Brain pericyte (primary cell): ENCODE results near the gene HOXA9.

Experiments
- DNase-seq: peaks from one replicate; pipeline ENCODE4 v3.0.0-alpha.2; 2012; ENCODE audit warnings: low read depth, low spot score

HOXA9 gene

DNA sequence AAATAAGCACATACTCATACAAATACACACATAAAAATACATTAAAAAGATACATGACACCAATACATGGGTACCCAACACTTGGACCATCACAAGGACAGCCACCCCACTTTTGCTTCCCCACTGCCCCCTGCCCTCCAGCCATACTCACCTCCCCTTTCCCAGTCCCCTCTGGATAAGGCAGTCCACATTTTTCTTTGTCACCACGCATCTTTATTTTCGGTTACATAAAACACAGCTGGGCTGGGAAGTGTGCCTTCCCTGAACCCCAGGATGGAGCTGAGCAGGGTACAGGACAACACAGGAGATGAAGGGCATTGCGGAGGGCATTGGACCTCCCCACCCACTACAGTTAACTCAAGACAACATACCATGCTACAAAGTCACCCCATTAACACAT lies 11.8 kb downstream of the HOXA9 start:
- DNase-seq = no peak

GRCh38 chr7:27152816-27153442 lies 12.4 kb downstream of the HOXA9 start:
- DNase-seq = no peak

DNA sequence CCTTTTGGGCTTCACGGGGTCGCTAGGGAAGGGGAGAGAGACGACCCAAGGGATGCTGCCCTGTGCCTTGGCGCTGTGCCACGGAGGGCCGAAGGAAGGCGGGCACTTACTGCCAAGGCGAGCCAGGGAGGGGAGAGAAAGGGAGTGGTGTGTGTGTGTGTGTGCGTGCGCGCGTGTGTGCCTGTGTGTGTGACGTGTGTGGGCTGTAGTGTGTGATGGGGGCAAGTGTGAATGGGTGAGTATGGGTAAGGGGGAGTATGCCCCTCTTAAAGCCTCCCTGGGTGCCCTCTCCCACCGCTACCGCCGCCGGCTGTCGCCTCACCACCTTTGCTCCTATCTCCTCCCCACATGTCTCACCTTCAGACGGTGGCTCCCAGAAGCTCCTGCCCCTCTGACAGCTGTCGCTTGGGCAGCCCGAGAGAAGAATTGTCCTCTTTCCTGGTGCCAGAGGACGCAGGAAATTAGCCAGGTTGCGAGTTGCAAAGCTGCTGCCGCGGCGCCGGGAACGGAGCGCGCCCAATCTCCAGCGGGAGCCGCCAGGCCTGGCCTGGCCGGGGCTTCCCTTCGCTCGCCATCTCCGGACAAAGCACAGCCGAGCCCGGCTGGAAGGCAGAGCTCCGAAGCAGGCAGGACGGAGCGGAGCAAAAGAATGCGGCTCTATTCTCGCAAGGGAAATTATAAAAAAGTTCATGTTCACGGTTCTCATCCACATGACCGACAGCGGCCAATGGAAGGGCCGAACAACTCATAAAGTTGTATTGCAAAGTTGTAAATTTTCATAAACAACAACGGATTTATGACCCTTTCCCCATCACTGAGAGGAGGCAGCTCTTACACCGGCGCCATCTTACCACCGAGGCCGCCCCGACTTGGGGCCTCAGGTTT lies 13.2 kb downstream of the HOXA9 start, which contains the start of gene HOXA3:
Gene HOXA3 (minus strand): TSS at position 653 of the 885 bp plus-strand sequence. CDS start 41,943 bp downstream, outside the sequence.
- DNase-seq = no peak

- no peak for DNase-seq
These were observed 13.9 kb downstream of the HOXA9 start for GRCh38 chr7:27151341-27151930.

DNA sequence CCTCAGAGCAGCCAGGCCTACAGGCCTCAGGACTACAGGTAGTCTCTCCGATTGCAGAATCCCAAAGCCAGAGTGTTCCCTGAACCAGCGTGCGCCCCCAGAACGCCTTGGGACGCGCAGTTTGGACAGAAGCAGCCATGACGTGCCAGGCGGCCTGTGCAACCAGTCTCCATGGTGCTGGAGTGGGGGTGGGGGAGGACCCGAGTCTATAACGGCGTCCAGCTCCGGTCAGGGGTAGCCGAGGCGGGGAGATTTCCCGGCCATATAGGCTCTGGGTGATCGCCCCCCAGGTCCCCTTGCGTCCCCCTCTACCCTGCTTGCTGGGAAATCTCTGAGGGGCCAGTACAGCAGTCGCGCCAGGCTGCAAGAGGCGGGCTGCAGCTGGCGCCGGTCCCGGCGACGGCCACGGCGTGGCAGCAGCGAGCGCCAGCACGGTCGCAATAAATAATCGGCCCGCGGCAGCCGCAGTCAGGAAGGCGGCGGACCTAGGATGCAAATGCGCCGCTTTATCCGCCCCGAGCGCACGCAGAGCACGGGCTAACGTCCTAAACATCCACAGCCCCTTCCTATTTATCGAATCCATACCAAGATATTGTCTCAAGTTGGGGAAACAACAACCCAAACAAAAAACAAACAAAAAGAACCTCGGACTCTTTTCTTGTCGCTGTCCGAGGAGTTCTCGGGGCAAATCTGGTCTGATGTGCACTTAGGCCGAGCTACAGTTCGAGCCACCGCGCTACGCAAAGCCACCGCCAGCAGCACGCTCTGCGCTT lies 14.6 kb downstream of the HOXA9 start:
- no peak for DNase-seq

DNA sequence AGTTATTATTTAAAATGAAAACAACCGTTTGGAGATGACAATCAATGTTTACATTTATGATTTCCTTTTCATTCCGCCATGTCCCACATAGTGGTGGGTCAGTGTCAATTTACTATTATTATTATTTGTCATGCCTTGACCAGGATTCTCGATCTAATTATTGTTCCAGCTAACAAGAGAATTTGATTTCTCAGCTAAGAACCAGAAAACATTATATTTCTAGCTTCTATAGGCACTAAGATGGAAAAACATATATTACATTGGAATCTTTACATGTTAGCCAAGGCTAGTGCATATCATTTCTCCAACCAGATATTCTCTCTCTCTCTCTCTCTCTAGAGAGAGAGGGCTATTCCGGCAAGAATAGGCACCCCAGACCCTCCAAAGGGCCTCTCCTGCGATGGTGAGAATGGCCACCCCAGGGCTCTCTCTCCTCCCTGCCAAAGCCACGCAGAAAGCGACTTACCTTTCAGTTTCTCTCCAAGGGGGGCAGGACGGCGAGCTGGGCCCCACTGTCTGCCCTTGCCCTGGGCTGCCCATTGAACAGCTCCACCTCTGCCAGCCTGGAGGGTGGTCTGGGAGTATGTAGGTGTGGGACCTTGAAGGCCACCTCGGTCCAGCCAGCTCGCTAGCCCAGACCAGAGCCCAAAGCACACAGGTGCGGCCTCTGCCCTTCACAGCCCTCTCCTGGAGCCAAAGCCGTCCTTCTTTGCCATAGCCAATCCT lies 15.3 kb downstream of the HOXA9 start:
- no peak for DNase-seq

GRCh38 chr7:27148756-27149641 lies 16.3 kb downstream of the HOXA9 start:
- no peak for DNase-seq

DNA sequence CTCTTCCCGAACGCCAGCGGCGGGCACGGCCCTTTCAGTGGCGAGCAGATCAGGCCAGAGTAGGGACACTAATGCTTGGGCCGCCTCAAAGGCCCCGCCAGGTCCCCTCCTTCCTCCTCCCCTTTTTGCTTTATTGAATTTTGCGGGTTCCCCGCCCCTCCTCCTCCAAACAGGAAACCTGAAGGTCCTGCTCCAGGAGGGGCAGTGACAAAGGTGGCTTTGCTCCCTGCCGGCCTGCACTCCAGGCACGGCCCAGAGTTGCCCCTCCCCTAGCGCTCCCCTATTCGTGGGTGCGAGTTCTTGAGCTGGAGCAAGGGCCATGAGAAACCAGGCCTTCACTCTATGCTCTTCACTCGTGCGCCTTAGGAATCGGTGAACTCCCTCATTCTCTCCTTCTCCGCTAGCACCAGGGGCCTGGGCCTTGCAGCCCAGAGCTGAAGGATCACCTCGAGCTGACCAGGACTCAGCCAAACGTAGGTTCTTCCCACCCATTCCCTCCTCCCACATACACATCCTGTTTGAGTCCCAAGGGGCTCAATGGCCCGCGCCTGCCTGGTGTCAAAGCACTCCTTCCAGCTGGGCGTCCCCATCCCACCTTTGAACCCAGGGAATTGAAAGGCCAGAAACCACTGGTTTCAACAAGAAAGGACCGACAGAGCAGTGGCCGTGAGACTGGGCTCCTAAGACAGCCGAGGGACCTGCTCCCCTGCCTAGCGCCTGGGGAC lies 17.1 kb downstream of the HOXA9 start:
- no peak for DNase-seq

DNA sequence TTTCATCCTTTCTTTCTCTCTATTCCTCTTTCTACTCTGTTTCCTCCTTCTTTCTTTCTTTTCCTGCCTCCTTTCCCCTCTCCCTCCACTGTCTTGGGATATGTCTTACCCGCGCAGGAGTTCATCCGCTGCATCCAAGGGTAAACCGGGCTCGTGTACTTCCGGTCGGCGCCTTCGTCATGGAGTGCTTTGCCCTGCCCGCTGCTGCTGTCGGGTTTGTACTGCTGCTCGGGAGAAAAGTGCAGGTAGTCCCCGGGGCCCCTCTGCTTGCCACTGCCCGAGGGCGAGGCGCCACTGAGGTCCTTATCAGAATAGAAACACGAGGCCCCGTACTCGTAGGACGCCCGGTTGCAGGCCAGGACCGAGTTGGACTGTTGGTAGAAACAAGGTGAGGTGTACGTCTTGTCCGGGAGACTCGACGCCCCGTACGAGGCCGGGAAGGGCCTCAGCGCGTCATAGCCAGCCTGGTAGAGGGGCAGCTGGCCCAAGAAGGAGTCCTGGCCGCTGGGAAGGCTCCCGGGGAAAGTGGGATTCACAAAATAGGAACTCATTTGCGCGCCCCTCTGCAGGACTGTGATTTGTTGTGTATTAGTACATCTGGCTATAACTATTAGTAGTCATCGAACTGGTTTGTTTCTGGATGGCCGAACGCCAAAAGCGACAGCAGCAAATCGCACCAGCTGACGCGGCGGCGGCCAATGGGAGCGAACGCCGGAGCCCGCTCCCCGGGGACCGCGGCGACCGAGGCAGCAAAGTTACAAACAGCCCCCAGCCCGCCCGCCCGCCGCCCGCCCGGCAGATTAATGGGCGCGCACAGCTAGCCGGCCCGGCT lies 17.9 kb downstream of the HOXA9 start, which contains the start of gene HOXA6:
Gene HOXA6 (minus strand): TSS at position 576 of the 832 bp plus-strand sequence. CDS start 25 bp downstream, at position 551.
- DNase-seq = no peak

DNA sequence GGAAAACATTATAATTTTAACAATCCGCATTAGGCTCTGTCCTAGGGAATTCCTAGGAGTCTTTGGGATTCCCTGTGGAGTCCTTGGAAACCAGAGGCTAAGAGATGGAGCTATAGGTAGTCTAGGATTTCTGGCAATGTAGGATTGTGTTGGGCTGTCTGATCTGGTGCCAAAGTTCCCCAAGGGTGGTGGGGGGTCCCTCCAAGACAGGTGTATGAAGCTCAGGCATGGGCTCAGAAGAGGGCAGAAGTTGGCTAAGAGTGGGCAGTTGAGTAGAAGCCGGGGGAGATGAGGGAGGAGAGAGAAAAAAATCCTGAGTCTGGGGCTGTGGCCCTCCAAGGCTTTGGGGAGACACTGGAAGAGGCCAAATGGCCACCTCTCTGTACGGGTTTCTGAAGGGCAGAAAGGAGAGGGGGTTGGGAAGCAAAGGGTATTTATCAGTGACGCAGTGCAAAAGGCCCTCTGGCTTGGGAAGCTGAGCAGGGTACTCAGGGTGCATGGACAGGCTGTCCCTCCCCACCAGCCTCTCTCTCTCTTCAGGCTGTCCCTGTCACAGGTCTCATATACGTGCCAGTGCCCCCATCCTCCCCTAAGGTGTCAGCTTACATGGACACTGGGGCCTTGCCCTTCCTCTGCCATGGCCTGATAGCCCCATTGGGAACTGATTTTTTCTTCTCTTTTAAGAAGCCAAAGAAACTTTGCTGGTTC lies 18.7 kb downstream of the HOXA9 start:
- no peak for DNase-seq

DNA sequence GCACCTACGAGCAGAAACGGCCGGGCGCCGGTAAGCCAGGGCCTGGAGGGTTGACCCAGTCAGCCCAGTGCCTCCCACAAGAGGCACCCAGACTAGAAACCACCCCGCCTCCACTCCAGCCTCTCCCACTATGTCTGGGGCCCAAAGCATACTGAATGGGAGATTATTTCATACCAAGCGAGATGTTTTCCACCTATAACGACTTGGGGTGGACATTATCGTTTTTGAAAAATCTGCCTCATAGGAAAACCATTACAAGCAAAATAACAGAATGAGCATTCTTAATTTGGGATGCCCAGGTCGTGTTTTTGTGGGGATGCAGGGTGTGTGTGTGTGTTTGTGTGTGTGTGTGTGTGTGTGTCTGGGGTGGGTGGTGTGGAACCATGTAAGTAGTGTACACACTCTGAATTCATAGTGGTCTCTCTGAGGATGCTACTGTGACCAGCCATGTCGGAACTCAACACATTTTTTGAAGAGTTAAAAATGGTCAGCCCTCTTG lies 19.4 kb downstream of the HOXA9 start:
- no peak for DNase-seq

DNA sequence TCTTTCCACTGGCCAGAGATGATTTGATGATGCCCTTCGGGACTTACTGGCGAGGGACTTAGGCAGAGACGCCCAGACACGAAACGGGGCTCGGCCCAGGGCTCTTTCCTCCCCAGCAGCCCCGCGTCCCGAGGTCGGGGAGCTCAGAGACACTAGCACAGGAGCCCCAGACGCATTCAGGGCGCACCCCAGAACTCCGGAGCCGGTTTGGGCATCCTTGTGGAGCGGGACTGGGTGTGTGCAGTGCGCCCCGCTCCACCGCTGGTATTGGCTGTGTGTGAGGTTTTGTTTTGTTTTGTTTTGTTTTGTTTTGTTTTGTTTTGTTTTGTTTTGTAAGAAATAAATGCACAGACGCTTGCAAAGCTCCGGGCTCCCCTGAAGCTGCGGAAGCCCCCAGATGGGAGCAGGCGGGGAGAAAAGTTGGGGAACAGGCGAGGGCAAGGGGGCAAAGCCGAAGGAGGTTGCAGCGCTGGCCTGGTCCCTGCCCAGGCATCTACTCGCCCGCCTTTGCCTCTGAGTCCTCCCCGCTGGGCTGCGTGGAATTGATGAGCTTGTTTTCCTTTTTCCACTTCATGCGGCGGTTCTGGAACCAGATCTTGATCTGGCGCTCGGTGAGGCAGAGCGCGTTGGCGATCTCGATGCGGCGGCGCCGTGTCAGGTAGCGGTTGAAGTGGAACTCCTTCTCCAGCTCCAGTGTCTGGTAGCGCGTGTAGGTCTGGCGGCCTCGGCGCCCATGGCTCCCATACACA lies 20.0 kb downstream of the HOXA9 start:
- no peak for DNase-seq

- no peak for DNase-seq
These were observed 20.6 kb downstream of the HOXA9 start for GRCh38 chr7:27144781-27145164.

- DNase-seq = no peak
These were observed 21.2 kb downstream of the HOXA9 start for GRCh38 chr7:27143950-27144780.

DNA sequence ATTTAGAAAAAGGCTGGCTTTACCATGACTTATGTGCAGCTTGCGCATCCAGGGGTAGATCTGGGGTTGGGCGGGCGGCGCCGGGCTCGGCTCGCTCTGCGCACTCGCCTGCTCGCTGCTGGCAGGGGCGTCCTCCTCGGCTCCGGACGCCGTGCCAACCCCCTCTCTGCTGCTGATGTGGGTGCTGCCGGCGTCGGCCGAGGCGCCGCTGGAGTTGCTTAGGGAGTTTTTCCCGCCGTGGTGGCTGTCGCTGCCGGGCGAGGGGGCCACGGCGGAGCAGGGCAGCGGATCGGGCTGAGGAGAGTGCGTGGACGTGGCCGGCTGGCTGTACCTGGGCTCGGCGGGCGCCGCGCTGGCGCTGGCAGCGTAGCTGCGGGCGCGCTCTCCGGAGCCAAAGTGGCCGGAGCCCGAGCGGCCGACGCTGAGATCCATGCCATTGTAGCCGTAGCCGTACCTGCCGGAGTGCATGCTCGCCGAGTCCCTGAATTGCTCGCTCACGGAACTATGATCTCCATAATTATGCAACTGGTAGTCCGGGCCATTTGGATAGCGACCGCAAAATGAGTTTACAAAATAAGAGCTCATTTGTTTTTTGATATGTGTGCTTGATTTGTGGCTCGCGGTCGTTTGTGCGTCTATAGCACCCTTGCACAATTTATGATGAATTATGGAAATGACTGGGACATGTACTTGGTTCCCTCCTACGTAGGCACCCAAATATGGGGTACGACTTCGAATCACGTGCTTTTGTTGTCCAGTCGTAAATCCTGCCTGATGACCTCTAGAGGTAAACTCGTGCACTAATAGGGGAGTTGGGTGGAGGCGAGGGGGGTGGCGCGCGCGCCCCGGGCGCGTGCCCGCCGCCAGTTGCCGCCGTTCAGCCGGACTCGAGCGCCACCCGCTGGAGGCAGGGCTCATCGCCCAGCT lies 22.1 kb downstream of the HOXA9 start, which contains the start of gene HOXA5:
Gene HOXA5 (minus strand): TSS at position 659 of the 927 bp plus-strand sequence. CDS start 74 bp downstream, at position 585.
- no peak for DNase-seq
